H9 (cell line): ENCODE measurements around the gene TFB1M. TPM values are rescaled to one million over a fixed set of nuclear protein-coding genes. Genes with fewer than 3 reads are reported as not detected.

Experiments
- DNase-seq: peaks from one replicate; pipeline ENCODE4 v3.0.0-alpha.2; 2017
- H2AFZ ChIP-seq: one replicate; pipeline ENCODE4 v1.6.1; 2013; ENCODE audit warnings: mild to moderate bottlenecking, low read length, control low read depth, moderate library complexity
- H2AK5ac ChIP-seq: 2 replicates; pipeline ENCODE4 v1.6.1; 2013; ENCODE audit warnings: low read length, control low read depth, mixed read lengths; ENCODE audit not compliant: insufficient read length
- H2BK120ac ChIP-seq: one replicate; pipeline ENCODE4 v1.6.1; 2013; ENCODE audit warnings: low read depth, mild to moderate bottlenecking, low read length, control low read depth, inconsistent platforms; ENCODE audit not compliant: poor library complexity, severe bottlenecking
- H2BK12ac ChIP-seq: 2 replicates; pipeline ENCODE4 v1.6.1; 2013; ENCODE audit warnings: low read length, control low read depth, mixed read lengths, low read depth; ENCODE audit not compliant: insufficient read length
- H2BK15ac ChIP-seq: 2 replicates; pipeline ENCODE4 v1.6.1; 2013; ENCODE audit warnings: low read depth, low read length, control low read depth
- H2BK20ac ChIP-seq: one replicate; pipeline ENCODE4 v1.6.1; 2013; ENCODE audit warnings: low read depth, mild to moderate bottlenecking, low read length, control low read depth, inconsistent platforms; ENCODE audit not compliant: poor library complexity, severe bottlenecking
- H2BK5ac ChIP-seq: 2 replicates; pipeline ENCODE4 v1.6.1; 2013; ENCODE audit warnings: low read length, control low read depth, mixed read lengths; ENCODE audit not compliant: insufficient read length
- H3K14ac ChIP-seq: 2 replicates; pipeline ENCODE4 v1.6.1; 2013; ENCODE audit warnings: low read length, control low read depth; ENCODE audit not compliant: insufficient read depth
- H3K18ac ChIP-seq: 2 replicates; pipeline ENCODE4 v1.6.1; 2013; ENCODE audit warnings: low read depth, mild to moderate bottlenecking, mixed read lengths, low read length, control low read depth; ENCODE audit not compliant: insufficient read length
- H3K23ac ChIP-seq: 2 replicates; pipeline ENCODE4 v1.6.1; 2013; ENCODE audit warnings: low read length, control low read depth, mixed read lengths, low read depth; ENCODE audit not compliant: insufficient read length
- H3K23me2 ChIP-seq: 2 replicates; pipeline ENCODE4 v1.6.1; 2013; ENCODE audit warnings: low read depth, mild to moderate bottlenecking, mixed read lengths, low read length, control low read depth; ENCODE audit not compliant: insufficient read length, poor library complexity, severe bottlenecking
- H3K27ac ChIP-seq: 2 replicates; pipeline ENCODE4 v1.5.1; 2013; ENCODE audit warnings: low read length, control low read depth, mixed read lengths, low read depth; ENCODE audit not compliant: insufficient read length
- H3K27me3 ChIP-seq: 2 replicates; pipeline ENCODE4 v1.6.1; 2013; ENCODE audit warnings: low read length, control low read depth, inconsistent platforms; ENCODE audit not compliant: insufficient read depth
- H3K4ac ChIP-seq: 2 replicates; pipeline ENCODE4 v1.6.1; 2013; ENCODE audit warnings: low read depth, mild to moderate bottlenecking, control low read depth, inconsistent platforms, low read length, moderate library complexity
- H3K4me1 ChIP-seq: 2 replicates; pipeline ENCODE4 v1.6.1; 2013; ENCODE audit warnings: low read length, control low read depth, inconsistent platforms; ENCODE audit not compliant: insufficient read depth
- H3K4me2 ChIP-seq: 2 replicates; pipeline ENCODE4 v1.6.1; 2013; ENCODE audit warnings: low read length, control low read depth, mixed read lengths; ENCODE audit not compliant: insufficient read length, insufficient read depth
- H3K56ac ChIP-seq: 2 replicates; pipeline ENCODE4 v1.6.1; 2013; ENCODE audit warnings: low read depth, mild to moderate bottlenecking, mixed read lengths, low read length, control low read depth; ENCODE audit not compliant: insufficient read length
- H3K79me1 ChIP-seq: 2 replicates; pipeline ENCODE4 v1.6.1; 2013; ENCODE audit warnings: low read depth, mild to moderate bottlenecking, moderate library complexity, low read length, control low read depth, inconsistent platforms; ENCODE audit not compliant: insufficient read depth, poor library complexity, severe bottlenecking
- H3K79me2 ChIP-seq: 2 replicates; pipeline ENCODE4 v1.6.1; 2013; ENCODE audit warnings: low read length, control low read depth, inconsistent platforms; ENCODE audit not compliant: insufficient read depth
- H3K9ac ChIP-seq: 2 replicates; pipeline ENCODE4 v1.6.1; 2013; ENCODE audit warnings: low read length, control low read depth, mixed read lengths; ENCODE audit not compliant: insufficient read length; ENCODE audit errors: extremely low read depth
- H3K9me3 ChIP-seq: one replicate; pipeline ENCODE4 v1.6.1; 2013; ENCODE audit warnings: low read depth, low read length, inconsistent platforms; ENCODE audit not compliant: control insufficient read depth
- H3T11ph ChIP-seq: one replicate; pipeline ENCODE4 v1.6.1; 2013; ENCODE audit warnings: mild to moderate bottlenecking, low read length, control low read depth, inconsistent platforms
- H4K20me1 ChIP-seq: one replicate; pipeline ENCODE4 v1.6.1; 2013; ENCODE audit not compliant: control insufficient read depth, insufficient read length, insufficient read depth
- H4K5ac ChIP-seq: 2 replicates; pipeline ENCODE4 v1.6.1; 2013; ENCODE audit warnings: low read depth, mild to moderate bottlenecking, mixed read lengths, low read length, control low read depth; ENCODE audit not compliant: insufficient read length
- H4K8ac ChIP-seq: replicated peaks from 2 replicates; pipeline ENCODE4 v1.6.1; 2013; ENCODE audit warnings: low read length, control low read depth, mixed read lengths, low read depth; ENCODE audit not compliant: insufficient read length
- H4K91ac ChIP-seq: 2 replicates; pipeline ENCODE4 v1.6.1; 2013; ENCODE audit warnings: low read depth, mild to moderate bottlenecking, moderate library complexity, mixed read lengths, low read length, control low read depth; ENCODE audit not compliant: insufficient read length
- H3K27ac Mint-ChIP-seq, 3 experiments: 2 replicates in 2 of 3; 3 replicates in 1 of 3; pipeline ENCODE4 v1.8.0; 2020 to 2021; ENCODE audit warnings: mixed read lengths in 3 of 3, mild to moderate bottlenecking in 1 of 3, moderate library complexity in 1 of 3
- H3K27me3 Mint-ChIP-seq: 2 replicates; pipeline ENCODE4 v1.8.0; 2021; ENCODE audit warnings: low read depth, mild to moderate bottlenecking, moderate library complexity, mixed read lengths
- H3K36me3 Mint-ChIP-seq, 3 experiments: 2 replicates in 2 of 3; 3 replicates in 1 of 3; pipeline ENCODE4 v1.8.0; 2020 to 2021; ENCODE audit warnings: low read depth in 3 of 3, mixed read lengths in 3 of 3; ENCODE audit not compliant: insufficient read depth in 1 of 3
- H3K4me1 Mint-ChIP-seq, 2 experiments: 2 replicates each; pipeline ENCODE4 v1.8.0; 2020; ENCODE audit warnings: mixed read lengths in 2 of 2
- H3K4me3 Mint-ChIP-seq, 2 experiments: 2 replicates in 1 of 2; 3 replicates in 1 of 2; pipeline ENCODE4 v1.8.0; 2020 to 2021; ENCODE audit warnings: mild to moderate bottlenecking in 2 of 2, mixed read lengths in 2 of 2, moderate library complexity in 1 of 2
- H3K9me3 Mint-ChIP-seq, 2 experiments: 2 replicates in 1 of 2; 3 replicates in 1 of 2; pipeline ENCODE4 v1.8.0; 2020; ENCODE audit warnings: mild to moderate bottlenecking in 2 of 2, mixed read lengths in 2 of 2, moderate library complexity in 1 of 2
- WGBS: extraction: QIAGEN DNeasy Blood & Tissue Kit; methylation state at CpG from one replicate; pipeline ENCODE4 v1.1.7; 2013; ENCODE audit warnings: missing lambda C conversion rate, low lambda C conversion rate, mixed read lengths; ENCODE audit not compliant: insufficient read length; ENCODE audit errors: extremely low coverage; 5-methylcytosine and 5-hydroxymethylcytosine counted together
- total RNA-seq: library from RNA; stranded (reverse); gene quantifications from 2 replicates; pipeline ENCODE4 v1.2.1, GENCODE V29; 2021
- TF ChIP-seq, protein P1 (sequence below): fragments of 200-600 bp; sonication (generic); conservative IDR thresholded peaks from 3 replicates; pipeline ENCODE4 v1.8.0; 2021; ENCODE audit warnings: antibody characterized with exemption, mild to moderate bottlenecking

The TFB1M gene
- total RNA-seq, 1 experiment from 2014 or later, result 28.6 TPM

DNA sequence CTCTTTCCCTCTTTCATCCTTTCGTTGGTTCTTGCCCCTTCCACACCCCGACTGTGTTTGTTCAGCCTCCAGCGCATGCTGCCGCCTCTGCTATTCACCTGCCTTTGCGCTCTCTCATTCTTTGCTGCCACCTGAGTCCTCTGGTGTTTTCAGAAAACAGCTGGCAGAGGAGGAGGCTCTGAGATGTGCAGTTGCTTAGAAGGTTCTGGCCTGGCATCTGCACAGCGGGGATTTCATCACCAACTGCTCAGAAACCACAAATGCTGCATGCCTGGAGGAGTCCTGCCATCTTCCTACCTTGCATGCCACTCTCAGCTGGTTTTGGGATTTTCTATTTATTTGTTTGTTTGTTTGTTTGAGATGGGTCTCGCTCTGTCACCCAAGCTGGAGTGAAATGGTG is 89.7 kb downstream of the TFB1M start:
- Mint-ChIP-seq H3K4me1 (peaks cover 22 to 23% of the 10 kb centered on the region in 2 experiments), H3K4me3 (no peak overlapping the region), H3K27me3 (no peaks in the 10 kb centered on the region), H3K9me3 (peaks cover 0 to 2% of the 10 kb centered on the region in 2 experiments; a peak in 3 of 5 replicates), H3K36me3 (peaks cover 10 to 16% (median 11%) of the 10 kb centered on the region in 3 experiments), H3K27ac (no peak overlapping the region; a peak in 1 of 7 replicates)
- Histone ChIP-seq H4K8ac (no peak overlapping the region), H3K27me3 (no peaks in the 10 kb centered on the region), H3K14ac (no peak overlapping the region), H2AK5ac (no peak overlapping the region), H3T11ph (no peak overlapping the region), H3K9me3 (no peaks in the 10 kb centered on the region), H2BK120ac (no peak overlapping the region), H3K56ac (no peak overlapping the region), H2BK12ac (no peak overlapping the region), H3K4me2 (no peak overlapping the region), H3K23me2 (no peaks in the 10 kb centered on the region), H2BK15ac (no peak overlapping the region), H3K4ac (no peak overlapping the region), H3K18ac (no peak overlapping the region), H2AFZ (no peak overlapping the region), H3K79me2 (no peaks in the 10 kb centered on the region), H4K91ac (no peak overlapping the region), H3K4me1 (peaks cover 9% of the 10 kb centered on the region), H3K23ac (no peak overlapping the region), H4K5ac (no peak overlapping the region), H2BK5ac (no peak overlapping the region), H4K20me1 (no peaks in the 10 kb centered on the region), H3K27ac (no peak overlapping the region), H3K9ac (no peak overlapping the region), H3K79me1 (no peaks in the 10 kb centered on the region), H2BK20ac (no peak overlapping the region)
- WGBS, result no CpG with 5 or more reads among the region's 7 CpGs
- DNase-seq, result no peak
- TF ChIP-seq, protein P1, sequence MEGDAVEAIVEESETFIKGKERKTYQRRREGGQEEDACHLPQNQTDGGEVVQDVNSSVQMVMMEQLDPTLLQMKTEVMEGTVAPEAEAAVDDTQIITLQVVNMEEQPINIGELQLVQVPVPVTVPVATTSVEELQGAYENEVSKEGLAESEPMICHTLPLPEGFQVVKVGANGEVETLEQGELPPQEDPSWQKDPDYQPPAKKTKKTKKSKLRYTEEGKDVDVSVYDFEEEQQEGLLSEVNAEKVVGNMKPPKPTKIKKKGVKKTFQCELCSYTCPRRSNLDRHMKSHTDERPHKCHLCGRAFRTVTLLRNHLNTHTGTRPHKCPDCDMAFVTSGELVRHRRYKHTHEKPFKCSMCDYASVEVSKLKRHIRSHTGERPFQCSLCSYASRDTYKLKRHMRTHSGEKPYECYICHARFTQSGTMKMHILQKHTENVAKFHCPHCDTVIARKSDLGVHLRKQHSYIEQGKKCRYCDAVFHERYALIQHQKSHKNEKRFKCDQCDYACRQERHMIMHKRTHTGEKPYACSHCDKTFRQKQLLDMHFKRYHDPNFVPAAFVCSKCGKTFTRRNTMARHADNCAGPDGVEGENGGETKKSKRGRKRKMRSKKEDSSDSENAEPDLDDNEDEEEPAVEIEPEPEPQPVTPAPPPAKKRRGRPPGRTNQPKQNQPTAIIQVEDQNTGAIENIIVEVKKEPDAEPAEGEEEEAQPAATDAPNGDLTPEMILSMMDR, result no peak
